Mesenchymal stem cell (in vitro differentiated cells and primary cell): ENCODE data around the gene IRAK3.
A peak's percentile ranks its signal among the peaks of the same experiment; 100 is the strongest.

Source experiments
- DNase-seq: peaks from one replicate; pipeline ENCODE4 v3.0.0-alpha.2; 2013
- H2AFZ ChIP-seq: one replicate; pipeline ENCODE4 v1.6.1; 2013; ENCODE audit warnings: low read depth, mild to moderate bottlenecking, control low read depth, inconsistent platforms, low read length, moderate library complexity
- H2AK5ac ChIP-seq: 2 replicates; pipeline ENCODE4 v1.6.1; 2013; ENCODE audit warnings: low read length, moderate library complexity, mild to moderate bottlenecking, inconsistent platforms; ENCODE audit not compliant: severe bottlenecking
- H2BK120ac ChIP-seq: one replicate; pipeline ENCODE4 v1.6.1; 2013; ENCODE audit warnings: low read depth, mild to moderate bottlenecking, inconsistent platforms, low read length, moderate library complexity
- H2BK12ac ChIP-seq, 2 experiments: one replicate each; pipeline ENCODE4 v1.6.1; 2013; ENCODE audit warnings: inconsistent platforms in 2 of 2, low read length in 2 of 2, mild to moderate bottlenecking in 2 of 2, moderate library complexity in 2 of 2, control low read depth in 1 of 2
- H2BK15ac ChIP-seq: one replicate; pipeline ENCODE4 v1.6.1; 2013; ENCODE audit warnings: mild to moderate bottlenecking, low read depth, inconsistent platforms; ENCODE audit not compliant: poor library complexity, severe bottlenecking
- H2BK5ac ChIP-seq: 2 replicates; pipeline ENCODE4 v1.6.1; 2013; ENCODE audit warnings: low read depth, mild to moderate bottlenecking, low read length, control low read depth, inconsistent platforms; ENCODE audit not compliant: poor library complexity, severe bottlenecking
- H3K14ac ChIP-seq, 2 experiments: one replicate each; pipeline ENCODE4 v1.6.1; 2013; ENCODE audit warnings: inconsistent platforms in 2 of 2, low read length in 2 of 2, control low read depth in 1 of 2, mild to moderate bottlenecking in 1 of 2, moderate library complexity in 1 of 2
- H3K18ac ChIP-seq, 2 experiments: one replicate each; pipeline ENCODE4 v1.6.1; 2013; ENCODE audit warnings: inconsistent platforms in 2 of 2, low read length in 2 of 2, control low read depth in 1 of 2, low read depth in 1 of 2, mild to moderate bottlenecking in 1 of 2
- H3K23ac ChIP-seq, 2 experiments: one replicate each; pipeline ENCODE4 v1.6.1; 2013; ENCODE audit warnings: inconsistent platforms in 2 of 2, low read length in 2 of 2, mild to moderate bottlenecking in 2 of 2, moderate library complexity in 2 of 2, control low read depth in 1 of 2
- H3K27ac ChIP-seq: 2 replicates; pipeline ENCODE4 v1.5.1; 2013; ENCODE audit warnings: mild to moderate bottlenecking, moderate library complexity, low read length, control low read depth, inconsistent platforms; ENCODE audit not compliant: poor library complexity, severe bottlenecking
- H3K27me3 ChIP-seq, 2 experiments: 2 replicates each; pipeline versions ENCODE4 v1.6.1 to v1.7.0; 2013; ENCODE audit warnings: low read length in 2 of 2, mild to moderate bottlenecking in 2 of 2, moderate library complexity in 2 of 2, control low read depth in 1 of 2, inconsistent platforms in 1 of 2; ENCODE audit not compliant: control insufficient read depth in 1 of 2, insufficient read depth in 1 of 2
- H3K36me3 ChIP-seq, 2 experiments: 2 replicates each; pipeline versions ENCODE4 v1.6.1 to v1.7.0; 2013; ENCODE audit warnings: low read length in 2 of 2, control low read depth in 1 of 2, inconsistent platforms in 1 of 2, low read depth in 1 of 2, mild to moderate bottlenecking in 1 of 2; ENCODE audit not compliant: insufficient read depth in 2 of 2, control insufficient read depth in 1 of 2
- H3K4ac ChIP-seq, 2 experiments: one replicate each; pipeline ENCODE4 v1.6.1; 2013; ENCODE audit warnings: inconsistent platforms in 2 of 2, low read length in 2 of 2, mild to moderate bottlenecking in 2 of 2, moderate library complexity in 2 of 2, control low read depth in 1 of 2, low read depth in 1 of 2
- H3K4me1 ChIP-seq: 2 replicates; pipeline ENCODE4 v1.6.1; 2013; ENCODE audit warnings: low read depth, low read length, control low read depth; ENCODE audit not compliant: control insufficient read depth, insufficient read depth
- H3K4me2 ChIP-seq: 2 replicates; pipeline ENCODE4 v1.6.1; 2013; ENCODE audit warnings: low read length, mild to moderate bottlenecking, inconsistent platforms; ENCODE audit not compliant: poor library complexity, severe bottlenecking
- H3K4me3 ChIP-seq, 2 experiments: 2 replicates each; pipeline versions ENCODE4 v1.5.1 to v1.7.0; 2013; ENCODE audit warnings: low read length in 2 of 2, mild to moderate bottlenecking in 2 of 2, control low read depth in 1 of 2, low read depth in 1 of 2; ENCODE audit not compliant: insufficient read depth in 1 of 2
- H3K79me1 ChIP-seq: replicated peaks from 2 replicates; pipeline ENCODE4 v1.6.1; 2013; ENCODE audit warnings: mild to moderate bottlenecking, control low read depth, low read length, inconsistent platforms; ENCODE audit not compliant: poor library complexity, severe bottlenecking
- H3K9ac ChIP-seq: 2 replicates; pipeline ENCODE4 v1.7.0; 2013; ENCODE audit warnings: mild to moderate bottlenecking, low read length, moderate library complexity
- H3K9me3 ChIP-seq: 2 replicates; pipeline ENCODE4 v1.7.0; 2013; ENCODE audit warnings: mild to moderate bottlenecking, low read length; ENCODE audit not compliant: control insufficient read depth
- H4K8ac ChIP-seq: one replicate; pipeline ENCODE4 v1.6.1; 2013; ENCODE audit warnings: inconsistent platforms, mild to moderate bottlenecking, low read length, moderate library complexity
- H4K91ac ChIP-seq: one replicate; pipeline ENCODE4 v1.6.1; 2013; ENCODE audit warnings: mild to moderate bottlenecking, low read length, inconsistent platforms
- WGBS: methylation state at CpG from one replicate; pipeline ENCODE4 v1.1.7; 2013; ENCODE audit warnings: mixed read lengths; 5-methylcytosine and 5-hydroxymethylcytosine counted together

IRAK3 gene

DNA sequence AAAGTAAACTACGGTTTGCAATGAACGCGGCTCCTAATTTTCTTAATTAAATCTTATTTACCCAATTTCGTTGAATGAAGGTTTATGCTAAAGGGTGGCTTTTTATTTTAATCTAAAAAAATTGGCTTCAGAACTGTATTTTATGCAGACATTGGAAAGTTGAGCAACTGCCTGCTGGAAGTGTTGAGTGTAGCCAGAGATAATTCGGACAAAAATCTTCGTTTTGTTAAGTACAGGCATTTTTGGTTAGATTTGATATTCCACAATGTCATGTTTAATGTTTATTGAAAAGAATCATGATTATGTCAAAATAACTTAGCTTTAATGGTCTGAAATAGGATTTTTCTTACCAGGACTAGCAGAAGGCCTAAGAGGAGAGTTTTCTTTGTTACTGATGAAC lies 875 bp downstream of the IRAK3 start:
- no peak overlapping the region for H3K4me2 ChIP-seq
- H2BK12ac ChIP-seq: no peak overlapping the region
- DNase-seq: no peak
- H3K18ac ChIP-seq: no peak overlapping the region
- H2BK15ac ChIP-seq: no peak overlapping the region
- no peak overlapping the region for H3K23ac ChIP-seq
- no peaks in the 10 kb centered on the region for H3K9me3 ChIP-seq
- WGBS: 98% methylated on average over 3 of the region's 6 CpGs
- H3K27me3 ChIP-seq: peaks cover 0 to 44% of the 10 kb centered on the region in 2 experiments
- no peaks in the 10 kb centered on the region for H3K79me1 ChIP-seq
- H3K9ac ChIP-seq: peak overlapping the region; percentile 92
- H4K8ac ChIP-seq: no peak overlapping the region
- peaks cover 9% of the 10 kb centered on the region for H3K4me1 ChIP-seq
- no peak overlapping the region for H2AFZ ChIP-seq
- H4K91ac ChIP-seq: no peak overlapping the region
- no peak overlapping the region for H3K27ac ChIP-seq
- no peak overlapping the region for H2BK5ac ChIP-seq
- peak overlapping the region in 1 of 2 experiments; percentile 84 for H3K4me3 ChIP-seq
- H3K14ac ChIP-seq: no peak overlapping the region
- H2AK5ac ChIP-seq: no peak overlapping the region
- H2BK120ac ChIP-seq: no peak overlapping the region
- H3K36me3 ChIP-seq: peaks cover 0 to 2% of the 10 kb centered on the region in 2 experiments
- no peak overlapping the region for H3K4ac ChIP-seq

GRCh38 chr12:66190519-66191370 lies 1.7 kb downstream of the IRAK3 start:
- Histone ChIP-seq H3K27me3 (peaks cover 0 to 42% of the 10 kb centered on the region in 2 experiments), H3K9ac (peak overlapping the region; percentile 92)
- WGBS: 100% methylated on average over 1 of the region's 1 CpG

DNA sequence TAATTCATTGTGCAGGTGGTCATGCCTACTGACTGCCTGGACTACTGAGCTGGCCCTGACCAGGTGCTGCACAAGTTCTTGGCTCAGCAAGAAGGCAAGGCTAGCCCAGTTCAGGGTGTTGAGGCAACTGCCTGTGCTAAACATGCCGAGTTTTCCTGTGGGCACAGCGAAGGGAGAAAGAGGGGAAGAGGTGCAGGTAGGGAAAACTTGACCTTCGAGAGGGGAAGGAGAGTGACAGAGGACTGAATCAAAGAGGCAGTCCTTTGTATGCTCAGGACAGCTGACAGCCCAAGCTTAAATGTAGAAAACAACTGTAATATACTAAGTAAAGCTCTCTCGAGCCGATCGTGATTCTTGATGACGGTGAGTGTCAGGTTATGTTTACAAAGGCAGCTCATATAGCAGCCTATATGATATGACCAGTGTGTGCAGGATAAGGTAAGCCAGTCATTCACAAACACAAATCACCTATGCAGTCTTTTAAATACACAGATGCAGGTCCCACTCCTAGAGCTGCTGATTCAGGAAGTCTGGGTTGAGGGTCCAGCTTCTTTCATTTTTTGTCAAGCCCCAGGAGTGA lies 2.6 kb downstream of the IRAK3 start:
- H2AFZ ChIP-seq: no peak overlapping the region
- no peak overlapping the region for H3K4me2 ChIP-seq
- H3K9me3 ChIP-seq: no peaks in the 10 kb centered on the region
- no peak for DNase-seq
- H3K14ac ChIP-seq: no peak overlapping the region
- peaks cover 9% of the 10 kb centered on the region for H3K4me1 ChIP-seq
- peak overlapping the region; percentile 25 for H4K91ac ChIP-seq
- 91% methylated on average over 3 of the region's 7 CpGs for WGBS
- H3K4me3 ChIP-seq: no peak overlapping the region
- peaks cover 0 to 6% of the 10 kb centered on the region in 2 experiments for H3K36me3 ChIP-seq
- H3K18ac ChIP-seq: no peak overlapping the region
- no peak overlapping the region for H3K23ac ChIP-seq
- no peak overlapping the region for H3K27ac ChIP-seq
- H3K9ac ChIP-seq: no peak overlapping the region
- H3K79me1 ChIP-seq: no peaks in the 10 kb centered on the region
- H2BK5ac ChIP-seq: no peak overlapping the region
- no peak overlapping the region for H2AK5ac ChIP-seq
- H2BK15ac ChIP-seq: no peak overlapping the region
- no peak overlapping the region for H2BK120ac ChIP-seq
- no peak overlapping the region for H2BK12ac ChIP-seq
- H3K27me3 ChIP-seq: peaks cover 0 to 40% of the 10 kb centered on the region in 2 experiments
- H3K4ac ChIP-seq: no peak overlapping the region
- no peak overlapping the region for H4K8ac ChIP-seq

More at GRCh38 chr12:66190519-66191370, 1.7 kb downstream of the IRAK3 start:
- H3K36me3 ChIP-seq: peaks cover 0 to 6% of the 10 kb centered on the region in 2 experiments
- no peak overlapping the region for H3K14ac ChIP-seq
- peak overlapping the region in 1 of 2 experiments; percentile 84 for H3K4me3 ChIP-seq
- no peaks in the 10 kb centered on the region for H3K9me3 ChIP-seq
- H3K4me2 ChIP-seq: no peak overlapping the region
- no peak overlapping the region for H2BK120ac ChIP-seq
- peaks cover 9% of the 10 kb centered on the region for H3K4me1 ChIP-seq
- no peak overlapping the region for H2BK12ac ChIP-seq
- H3K79me1 ChIP-seq: no peaks in the 10 kb centered on the region
- H2AFZ ChIP-seq: no peak overlapping the region
- no peak for DNase-seq
- no peak overlapping the region for H3K18ac ChIP-seq
- no peak overlapping the region for H3K4ac ChIP-seq
- H3K23ac ChIP-seq: no peak overlapping the region
- H2BK15ac ChIP-seq: no peak overlapping the region
- no peak overlapping the region for H2AK5ac ChIP-seq
- no peak overlapping the region for H4K8ac ChIP-seq
- no peak overlapping the region for H2BK5ac ChIP-seq
- H3K27ac ChIP-seq: no peak overlapping the region
- H4K91ac ChIP-seq: no peak overlapping the region

DNA sequence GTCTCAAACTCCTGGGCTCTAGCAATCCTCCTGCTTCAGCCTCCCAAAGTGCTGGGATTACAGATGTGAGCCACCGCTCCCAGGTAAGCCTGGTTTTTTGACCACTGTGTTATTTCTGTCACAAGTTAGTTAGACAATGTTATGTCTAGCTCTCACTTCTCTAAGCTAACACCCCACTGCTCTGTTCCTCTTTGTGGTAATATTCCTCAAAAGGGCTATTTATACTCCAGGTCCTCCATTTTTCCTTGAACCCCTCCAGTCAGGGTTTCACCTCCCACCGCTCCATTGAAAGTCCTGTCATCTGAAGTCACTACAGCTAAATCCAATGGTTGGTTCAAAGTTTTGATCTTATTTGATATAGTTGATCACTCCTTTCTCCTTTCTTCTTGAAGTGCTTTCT lies 5.1 kb downstream of the IRAK3 start:
- 90% methylated on average over 2 of the region's 2 CpGs for WGBS
- no peaks in the 10 kb centered on the region for H3K9me3 ChIP-seq
- no peak overlapping the region for H3K9ac ChIP-seq
- peaks cover 4% of the 10 kb centered on the region for H3K4me1 ChIP-seq
- H4K91ac ChIP-seq: no peak overlapping the region
- no peak overlapping the region for H2AFZ ChIP-seq
- no peaks in the 10 kb centered on the region for H3K79me1 ChIP-seq
- no peak overlapping the region for H3K4me2 ChIP-seq
- no peak overlapping the region for H2AK5ac ChIP-seq
- H2BK12ac ChIP-seq: no peak overlapping the region
- DNase-seq: no peak
- no peak overlapping the region for H2BK15ac ChIP-seq
- no peak overlapping the region for H4K8ac ChIP-seq
- H3K23ac ChIP-seq: no peak overlapping the region
- H3K18ac ChIP-seq: no peak overlapping the region
- H3K14ac ChIP-seq: no peak overlapping the region
- H3K4ac ChIP-seq: no peak overlapping the region
- H2BK5ac ChIP-seq: no peak overlapping the region
- H2BK120ac ChIP-seq: no peak overlapping the region
- no peak overlapping the region for H3K4me3 ChIP-seq
- H3K36me3 ChIP-seq: peaks cover 0 to 6% of the 10 kb centered on the region in 2 experiments
- H3K27ac ChIP-seq: no peak overlapping the region
- H3K27me3 ChIP-seq: peaks cover 0 to 20% of the 10 kb centered on the region in 2 experiments
